ENCODE measurements around the gene NPAS3.

The NPAS3 gene

DNA sequence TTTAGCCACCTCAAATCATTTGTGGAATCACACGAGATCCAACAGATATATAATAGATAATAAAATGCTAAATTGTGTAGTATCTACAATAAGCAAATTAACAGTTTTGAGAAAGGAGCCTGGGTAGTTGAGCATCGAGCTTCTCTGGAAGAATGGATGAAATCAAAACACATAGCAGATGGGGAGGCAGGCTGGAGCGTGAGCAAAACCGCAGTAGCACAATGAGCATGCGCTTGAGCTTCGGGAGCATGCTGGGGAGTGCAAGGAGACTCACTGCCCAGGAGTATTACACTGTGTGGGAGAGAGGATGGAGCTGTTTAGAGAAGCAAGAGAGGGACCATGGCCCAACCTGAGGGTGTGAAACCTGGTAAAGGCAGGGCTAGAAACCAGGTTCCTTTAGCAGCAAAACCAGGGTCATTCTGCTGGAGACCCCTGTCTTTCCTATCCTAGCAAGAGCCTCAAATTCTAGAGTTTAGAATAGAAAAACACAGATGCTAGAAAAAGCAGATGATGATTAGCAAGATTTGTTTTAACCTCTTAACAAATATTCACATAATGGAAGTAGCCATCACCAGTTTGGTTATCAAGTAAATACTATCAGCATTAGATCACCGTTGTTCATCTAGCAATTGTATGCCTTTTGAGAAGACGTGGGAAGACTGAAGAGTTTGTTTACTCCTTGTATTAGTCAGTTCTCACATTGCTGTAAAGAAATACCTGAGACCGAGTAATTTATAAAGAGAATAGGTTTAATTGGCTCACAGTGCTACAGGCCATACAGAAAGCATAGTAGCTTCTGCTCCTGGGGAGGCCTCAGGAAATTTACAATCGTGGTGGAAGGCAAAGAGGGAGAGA lies 527.4 kb downstream of the NPAS3 start:
- in situ Hi-C loops (cut with MboI; ENCODE audit: low sequenced_read_pairs), result no loop called here

DNA sequence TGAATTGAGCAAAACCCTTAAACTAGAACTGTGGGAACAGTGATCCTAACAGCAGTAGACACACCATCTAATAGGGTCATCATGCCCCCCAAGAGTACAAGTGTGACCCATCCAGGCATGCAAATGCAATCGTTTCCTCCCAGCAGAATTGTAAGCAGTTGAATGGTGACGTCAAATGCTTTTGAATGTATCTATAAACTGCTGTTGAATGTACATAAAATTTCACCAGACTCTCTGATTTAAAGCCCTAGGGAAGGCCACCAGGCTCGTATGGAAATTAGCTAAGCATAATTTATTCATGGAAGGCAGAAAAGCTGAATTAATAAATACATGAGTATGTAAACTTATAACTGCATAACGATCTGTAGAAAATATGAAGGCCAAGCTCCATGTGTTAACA lies 529.3 kb downstream of the NPAS3 start:
- in situ Hi-C loops (cut with MboI; ENCODE audit: low sequenced_read_pairs), result no loop called here

DNA sequence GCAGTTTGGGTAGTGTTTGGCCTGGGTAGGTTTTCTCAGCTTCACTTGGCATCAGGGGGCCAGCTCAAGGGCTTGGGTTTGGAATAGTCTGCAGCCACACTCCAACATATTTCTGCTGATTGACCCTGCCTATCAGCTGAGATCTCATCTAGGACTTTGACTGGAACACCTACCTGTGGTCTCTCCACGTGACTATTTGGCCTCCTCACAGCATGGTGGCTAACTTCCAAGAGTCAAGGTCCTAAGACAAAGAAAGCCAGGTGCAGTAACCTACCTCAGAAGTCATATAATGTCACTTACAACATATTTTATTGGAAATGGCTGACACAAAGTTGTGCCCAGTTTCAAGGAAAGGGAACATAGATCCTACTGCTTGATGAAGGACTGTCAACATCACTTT lies 531.2 kb downstream of the NPAS3 start:
- in situ Hi-C loops (cut with MboI; ENCODE audit: low sequenced_read_pairs), result no loop called here

DNA sequence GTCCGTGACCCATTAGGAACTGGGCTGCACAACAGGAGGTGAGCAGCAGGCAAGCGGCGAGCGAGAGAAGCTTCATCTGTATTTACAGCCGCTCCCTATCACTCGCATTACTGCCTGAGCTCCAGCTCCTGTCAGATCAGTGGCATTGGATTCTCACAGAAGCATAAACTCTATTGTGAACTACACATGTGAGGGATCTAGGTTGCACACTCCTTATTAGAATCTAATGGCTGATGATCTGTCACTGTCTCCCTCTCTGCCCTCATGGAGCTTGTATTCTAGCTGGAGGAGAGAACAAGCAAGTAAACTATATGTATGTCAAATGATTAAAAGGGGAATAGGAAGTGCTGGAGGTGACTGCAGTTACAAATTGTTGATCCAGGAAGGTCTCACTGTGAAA lies 533.1 kb downstream of the NPAS3 start:
- in situ Hi-C loops (cut with MboI; ENCODE audit: low sequenced_read_pairs), result no loop called here

DNA sequence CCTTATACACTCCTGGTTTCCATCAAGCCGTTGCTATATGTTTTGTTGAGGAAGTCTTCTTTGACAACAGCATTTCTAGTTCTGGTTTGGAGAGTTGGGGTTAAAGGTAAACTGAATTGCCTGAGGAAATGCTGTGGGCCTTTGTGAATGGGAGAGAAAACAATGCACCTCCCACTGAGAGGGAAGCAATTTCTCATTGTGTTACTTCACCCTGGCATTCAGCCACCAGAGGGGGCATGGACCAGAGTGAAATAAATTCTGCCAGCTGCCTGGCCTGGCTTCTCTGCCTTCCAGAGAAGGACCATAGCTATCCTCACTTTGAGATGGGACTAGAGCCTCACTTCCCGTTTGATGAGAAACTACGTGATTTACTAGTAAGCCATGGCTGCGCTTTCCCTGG lies 536.9 kb downstream of the NPAS3 start:
- in situ Hi-C loops (cut with MboI; ENCODE audit: low sequenced_read_pairs), result no loop called here

DNA sequence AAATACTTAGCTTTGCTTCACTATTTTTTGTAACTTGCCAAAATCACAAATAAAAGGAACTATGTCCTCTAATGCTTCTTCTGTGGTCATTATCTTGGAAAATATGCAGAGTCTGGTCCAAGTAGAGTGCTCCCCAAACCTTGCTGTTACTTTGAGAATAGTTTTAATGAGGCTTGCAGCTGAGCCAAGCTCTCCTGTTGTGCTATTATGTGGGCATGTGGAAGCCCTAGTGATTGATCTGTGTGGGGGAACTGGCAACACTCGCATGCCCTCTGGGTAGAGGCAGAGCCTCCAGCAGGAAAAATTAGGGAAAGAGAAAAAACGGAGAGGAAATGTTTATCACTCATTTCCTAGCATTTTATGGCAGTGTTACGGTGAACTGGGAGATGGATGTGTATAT lies 539.1 kb downstream of the NPAS3 start:
- in situ Hi-C loops (cut with MboI; ENCODE audit: low sequenced_read_pairs), result no loop called here

DNA sequence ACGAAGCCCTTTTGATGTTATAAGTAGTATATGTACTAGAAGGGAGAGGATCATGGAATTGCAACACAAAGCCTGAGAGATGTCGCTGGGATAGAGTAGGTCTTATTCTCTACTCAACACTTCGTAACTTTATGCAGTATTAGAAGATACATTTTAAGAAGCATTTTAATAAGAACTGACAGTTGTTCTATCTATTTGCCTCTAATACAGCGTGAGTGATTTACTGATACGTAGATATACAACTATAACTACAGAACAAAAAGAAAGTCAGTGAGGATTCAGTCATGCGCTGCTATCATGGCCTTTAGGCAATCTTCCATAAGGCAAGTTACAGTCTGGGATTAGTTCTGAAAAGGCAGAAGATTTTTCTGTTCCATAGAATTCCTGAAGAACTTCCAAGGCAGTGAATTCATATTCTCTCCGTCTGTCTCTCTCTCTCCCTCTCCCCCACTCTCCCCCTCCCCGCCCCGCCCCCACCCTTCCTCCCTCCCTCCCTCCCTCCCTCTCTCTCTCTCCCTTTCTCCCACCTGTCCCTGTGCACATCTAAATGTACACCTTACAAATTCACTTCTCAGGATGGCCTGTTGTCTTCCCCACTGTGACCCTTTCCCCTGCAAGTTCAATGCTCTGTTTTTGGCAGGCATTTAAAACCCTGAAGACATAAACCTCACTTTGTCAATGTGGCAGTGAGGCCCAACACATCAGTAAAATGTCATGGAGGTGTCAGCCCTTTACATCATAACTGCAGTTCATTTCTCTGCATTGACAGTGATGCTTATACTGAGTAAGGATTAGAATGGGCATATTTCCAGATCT lies 541.6 kb downstream of the NPAS3 start:
- in situ Hi-C loops (cut with MboI; ENCODE audit: low sequenced_read_pairs), result no loop called here

DNA sequence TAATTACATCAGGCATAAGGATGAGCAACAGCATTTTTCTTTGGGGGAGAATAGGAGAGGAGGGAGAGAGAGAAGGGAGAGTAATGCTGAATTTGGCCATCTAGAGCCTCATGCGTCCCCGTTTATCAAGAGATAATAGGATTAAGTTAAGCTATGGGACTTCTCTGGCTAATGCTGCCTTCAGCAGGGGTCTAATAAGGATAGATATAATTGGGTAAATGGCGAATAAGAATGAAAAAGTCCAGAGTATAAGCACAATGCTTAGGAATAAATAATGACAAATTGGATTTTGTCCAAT lies 542.2 kb downstream of the NPAS3 start:
- in situ Hi-C loops (cut with MboI; ENCODE audit: low sequenced_read_pairs), result no loop called here

DNA sequence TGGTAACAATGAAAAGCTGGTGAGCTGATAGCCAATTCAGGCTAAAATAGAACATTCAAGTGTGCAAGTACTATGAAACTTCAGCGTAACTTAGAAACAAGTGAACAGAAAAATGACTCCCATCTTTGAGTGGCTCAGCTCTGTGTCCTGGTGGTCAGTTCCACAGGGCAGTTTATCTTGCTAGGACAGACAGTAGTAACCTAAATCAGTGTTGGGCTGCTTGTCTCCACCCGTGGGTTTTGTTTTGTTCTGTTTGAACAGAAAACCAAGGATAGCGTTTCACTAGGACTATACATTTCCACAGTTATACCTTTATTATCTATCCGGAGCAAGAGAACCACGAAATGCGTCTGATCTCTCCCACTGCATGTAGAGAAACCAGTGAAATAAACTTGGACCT lies 544.4 kb downstream of the NPAS3 start:
- in situ Hi-C loops (cut with MboI; ENCODE audit: low sequenced_read_pairs), result no loop called here

DNA sequence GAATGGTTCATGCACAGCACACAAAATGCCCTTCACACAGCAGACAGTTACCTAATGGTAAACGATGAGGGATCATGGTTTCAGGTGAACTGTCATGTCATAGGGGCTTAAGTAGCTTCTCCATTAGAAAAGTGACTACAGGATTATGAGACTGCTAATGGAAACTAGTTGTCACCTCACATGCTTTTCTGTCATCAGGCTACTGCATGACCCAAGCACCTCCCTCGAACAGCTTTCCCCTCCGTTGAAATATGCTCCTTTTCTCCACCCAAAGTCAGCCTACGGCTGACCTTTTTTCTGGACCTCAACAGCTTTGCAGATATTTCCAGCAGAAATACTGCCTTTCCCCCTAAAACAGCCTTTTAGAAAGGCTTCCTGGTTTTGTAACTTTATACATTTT lies 544.9 kb downstream of the NPAS3 start:
- in situ Hi-C loops (cut with MboI; ENCODE audit: low sequenced_read_pairs), result no loop called here

DNA sequence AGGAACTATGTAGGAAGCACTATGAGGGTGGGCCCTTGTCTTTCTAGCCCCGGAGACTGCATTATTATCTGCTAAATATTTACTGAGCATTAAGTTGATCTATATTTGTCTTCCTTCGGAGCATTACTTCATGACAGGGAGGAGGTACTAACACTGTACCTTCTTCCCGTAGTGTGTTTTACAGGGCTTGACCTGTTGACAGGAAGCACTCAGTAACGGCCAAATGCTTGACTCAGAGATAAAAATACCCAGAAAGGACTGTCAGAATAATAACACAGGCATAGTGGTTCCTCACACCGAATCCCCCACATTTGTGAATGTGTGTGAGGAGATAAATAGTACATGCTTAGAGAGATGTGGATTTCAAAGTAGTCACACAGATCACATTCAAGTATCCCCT lies 545.6 kb downstream of the NPAS3 start:
- in situ Hi-C loops (cut with MboI; ENCODE audit: low sequenced_read_pairs), result no loop called here

DNA sequence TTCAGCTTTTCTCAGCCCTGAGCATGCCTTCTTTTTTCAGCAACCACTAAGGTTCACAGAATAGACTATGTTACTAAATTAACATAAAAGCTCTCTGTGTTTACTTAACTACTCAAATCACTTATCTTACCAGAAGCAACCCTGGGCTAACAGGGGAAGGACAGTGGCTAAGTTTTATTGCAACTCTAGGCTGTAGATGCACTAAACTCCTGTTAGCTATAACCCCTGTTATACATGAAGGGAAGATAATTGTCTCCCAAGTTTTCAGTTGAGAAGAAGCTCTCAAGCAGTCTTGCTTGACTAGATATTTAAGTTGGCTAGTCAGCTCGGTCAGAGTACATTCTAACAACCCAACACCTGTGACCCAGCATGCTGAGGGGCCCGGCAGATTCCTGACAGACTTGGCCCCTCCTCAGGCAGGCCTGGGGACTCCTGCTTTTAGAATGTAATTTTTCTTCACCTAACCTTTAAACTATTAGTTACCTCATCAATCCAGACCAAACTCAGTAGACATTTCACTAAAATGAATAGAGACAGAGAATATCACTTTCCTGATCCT lies 547.7 kb downstream of the NPAS3 start:
- in situ Hi-C loops (cut with MboI; ENCODE audit: low sequenced_read_pairs), result no loop called here

DNA sequence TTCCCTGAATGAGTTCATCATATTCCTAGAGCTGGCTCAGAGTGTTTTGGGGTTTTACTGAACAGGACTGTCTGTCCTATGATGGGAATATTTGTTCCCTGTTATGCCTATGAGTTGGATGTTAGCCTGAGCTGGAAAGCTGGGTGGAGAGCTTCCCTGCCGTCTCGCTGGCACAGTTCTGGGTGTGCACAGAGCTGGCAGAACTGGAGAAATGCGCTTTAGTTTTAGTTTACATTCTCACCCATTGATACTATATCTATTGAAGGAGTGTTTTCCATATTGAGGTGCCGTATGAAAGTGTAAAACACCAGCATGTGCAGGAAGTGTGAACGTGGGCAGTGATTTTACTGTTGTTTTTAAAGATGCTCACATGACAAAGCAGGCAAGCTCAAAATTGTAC lies 549.9 kb downstream of the NPAS3 start:
- in situ Hi-C loops (cut with MboI; ENCODE audit: low sequenced_read_pairs), result no loop called here

DNA sequence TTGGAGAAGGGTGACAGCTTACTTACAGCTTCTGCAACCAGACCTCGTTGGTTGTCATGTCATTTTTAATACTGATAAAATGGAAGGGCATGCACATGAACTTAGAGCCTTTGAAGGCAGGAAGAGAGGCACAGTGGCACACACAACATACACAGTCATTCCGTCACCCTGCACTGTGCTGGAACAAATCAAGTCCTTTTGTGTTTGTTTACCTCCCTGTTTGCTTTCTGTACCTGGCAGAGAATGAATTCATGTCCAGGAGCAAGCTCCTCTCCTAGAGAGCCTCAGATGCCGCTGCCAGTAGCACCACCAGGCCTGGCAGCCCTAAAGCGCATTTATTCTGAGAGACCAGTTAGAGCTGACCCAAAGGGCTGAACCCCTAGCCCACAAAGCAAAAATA lies 551.9 kb downstream of the NPAS3 start:
- in situ Hi-C loops (cut with MboI; ENCODE audit: low sequenced_read_pairs), result no loop called here

DNA sequence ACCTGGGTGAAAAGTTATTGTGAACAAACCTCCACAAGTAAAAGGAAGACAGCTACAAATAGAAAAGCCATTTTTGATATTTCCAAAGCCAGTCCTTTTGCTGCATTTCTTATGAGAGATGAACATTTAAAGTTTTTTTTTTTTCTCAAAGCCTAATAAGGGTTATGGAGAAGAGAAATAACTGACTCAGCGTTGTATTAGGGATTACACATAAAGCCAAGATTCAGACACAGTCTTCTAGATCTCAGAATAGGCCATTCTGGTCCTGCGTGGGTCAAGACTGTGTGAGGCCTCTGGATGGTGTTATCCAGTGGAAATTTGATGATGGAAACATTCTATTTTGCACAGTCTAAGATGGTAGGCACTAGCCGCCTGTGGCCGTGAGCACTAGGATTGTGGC lies 552.4 kb downstream of the NPAS3 start:
- in situ Hi-C loops (cut with MboI; ENCODE audit: low sequenced_read_pairs), result no loop called here

DNA sequence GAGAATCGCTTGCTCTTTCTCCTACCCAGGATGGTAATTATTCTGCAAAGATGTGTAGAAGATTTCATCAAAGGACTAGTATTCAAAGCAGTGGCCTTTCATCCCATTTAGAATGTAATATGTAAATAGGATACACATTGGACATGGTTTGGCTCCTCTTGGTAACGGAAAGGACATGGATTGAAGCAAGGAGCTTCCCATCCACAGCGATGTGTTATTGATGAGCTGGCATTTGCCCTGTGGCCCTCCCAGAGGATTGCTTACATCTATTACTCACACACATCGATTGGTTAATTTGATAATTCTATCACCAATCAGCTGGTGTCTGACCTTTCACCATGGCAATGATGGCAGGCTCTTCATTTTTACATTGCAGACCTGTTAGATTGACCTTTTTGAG lies 553.8 kb downstream of the NPAS3 start:
- in situ Hi-C loops (cut with MboI; ENCODE audit: low sequenced_read_pairs), result no loop called here

DNA sequence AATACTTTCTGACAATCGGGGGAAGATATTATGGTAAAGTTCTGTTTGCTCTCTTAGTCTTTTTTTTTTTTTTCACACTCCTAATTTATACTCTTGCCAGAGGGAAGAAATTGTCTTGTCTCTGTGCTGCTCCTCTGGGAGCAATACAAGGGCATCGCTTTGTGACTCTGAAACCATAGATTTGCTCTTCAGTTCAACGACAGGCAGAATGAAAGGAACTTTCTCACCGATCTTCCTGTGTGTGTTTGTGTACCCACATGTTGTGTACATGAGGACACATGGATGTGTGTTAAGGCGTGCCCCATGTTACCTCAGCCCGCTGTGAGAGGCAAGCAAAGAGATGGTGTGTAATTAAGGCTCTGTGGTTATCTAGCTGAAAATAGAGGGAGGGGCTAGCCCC lies 554.6 kb downstream of the NPAS3 start:
- in situ Hi-C loops (cut with MboI; ENCODE audit: low sequenced_read_pairs), result no loop called here

DNA sequence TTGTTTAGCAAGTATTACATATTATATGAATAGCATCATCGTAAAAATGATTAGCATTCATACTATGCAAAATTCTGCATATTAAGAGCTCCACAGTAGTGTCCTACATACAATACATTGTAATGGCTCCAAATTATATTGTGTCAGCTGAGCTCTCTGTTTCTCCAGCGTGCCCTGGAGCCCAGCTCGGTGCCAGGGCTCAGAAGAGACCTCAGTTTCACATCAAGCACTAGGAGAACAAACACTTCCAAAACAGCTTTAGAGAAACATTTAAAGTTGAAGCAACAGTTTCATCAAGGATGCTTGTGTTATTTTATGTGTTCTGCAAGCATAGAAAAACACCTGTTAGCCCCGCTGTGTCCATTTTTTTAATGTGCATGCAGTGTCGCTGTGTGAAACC lies 555.3 kb downstream of the NPAS3 start:
- in situ Hi-C loops (cut with MboI; ENCODE audit: low sequenced_read_pairs), result no loop called here

DNA sequence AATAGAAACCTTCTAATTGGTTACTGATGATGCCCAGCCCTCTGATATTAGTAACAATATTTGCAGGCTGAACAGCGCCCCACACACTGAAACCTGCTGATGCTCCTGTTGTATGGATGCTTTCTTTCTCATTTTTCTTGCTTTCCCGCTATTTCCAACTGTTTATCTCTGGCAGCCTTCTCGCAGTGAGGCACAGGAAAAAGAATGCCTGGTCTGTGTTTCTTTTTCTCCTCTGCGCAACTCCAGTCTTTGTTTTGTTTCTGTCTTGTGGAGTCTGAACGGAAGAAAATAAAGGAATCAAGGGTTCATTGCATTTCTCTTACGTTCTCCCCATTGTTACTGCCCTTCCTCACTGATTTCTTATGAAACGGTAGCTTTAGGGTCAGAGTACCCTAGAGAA lies 561.0 kb downstream of the NPAS3 start:
- in situ Hi-C loops (cut with MboI; ENCODE audit: low sequenced_read_pairs), result no loop called here

DNA sequence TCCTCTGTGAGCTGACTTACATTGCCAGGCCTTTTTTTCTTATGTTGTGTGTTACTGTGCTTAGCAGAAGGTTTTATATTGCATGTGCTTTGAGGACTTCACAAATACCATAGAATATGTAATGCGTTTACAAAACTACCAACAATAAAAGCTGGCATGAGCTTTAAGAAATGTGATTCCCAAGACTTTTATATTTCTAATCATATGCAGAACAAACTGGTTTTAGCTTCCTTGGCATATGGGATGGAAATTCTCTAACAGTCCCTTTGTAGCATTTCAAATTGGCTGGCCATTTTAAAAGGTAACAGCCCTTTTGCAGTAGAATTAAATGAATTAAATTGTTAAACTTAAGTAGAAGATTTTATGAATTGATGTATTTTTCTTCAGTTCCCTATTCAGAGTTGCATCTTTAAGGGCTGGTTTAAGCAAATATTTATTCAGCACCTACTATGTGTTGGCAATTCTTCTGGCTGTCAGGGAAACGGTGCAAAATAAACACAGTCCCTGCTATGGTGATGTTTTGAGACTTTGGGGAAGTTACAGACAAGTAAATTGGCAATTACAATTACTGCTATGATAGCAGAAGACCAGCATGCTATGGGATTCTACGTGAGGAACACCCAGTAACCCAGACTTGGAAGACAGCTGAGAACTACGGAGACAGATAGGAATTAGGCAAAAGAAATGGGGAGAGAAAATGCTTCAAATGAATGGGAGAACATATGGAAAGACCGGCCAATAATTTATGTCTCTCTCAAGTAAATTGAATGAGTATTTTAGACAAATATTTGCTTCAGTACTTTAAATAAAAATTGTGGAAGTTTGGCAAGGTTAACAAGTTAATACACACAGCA lies 565.8 kb downstream of the NPAS3 start:
- in situ Hi-C loops (cut with MboI; ENCODE audit: low sequenced_read_pairs), result no loop called here

DNA sequence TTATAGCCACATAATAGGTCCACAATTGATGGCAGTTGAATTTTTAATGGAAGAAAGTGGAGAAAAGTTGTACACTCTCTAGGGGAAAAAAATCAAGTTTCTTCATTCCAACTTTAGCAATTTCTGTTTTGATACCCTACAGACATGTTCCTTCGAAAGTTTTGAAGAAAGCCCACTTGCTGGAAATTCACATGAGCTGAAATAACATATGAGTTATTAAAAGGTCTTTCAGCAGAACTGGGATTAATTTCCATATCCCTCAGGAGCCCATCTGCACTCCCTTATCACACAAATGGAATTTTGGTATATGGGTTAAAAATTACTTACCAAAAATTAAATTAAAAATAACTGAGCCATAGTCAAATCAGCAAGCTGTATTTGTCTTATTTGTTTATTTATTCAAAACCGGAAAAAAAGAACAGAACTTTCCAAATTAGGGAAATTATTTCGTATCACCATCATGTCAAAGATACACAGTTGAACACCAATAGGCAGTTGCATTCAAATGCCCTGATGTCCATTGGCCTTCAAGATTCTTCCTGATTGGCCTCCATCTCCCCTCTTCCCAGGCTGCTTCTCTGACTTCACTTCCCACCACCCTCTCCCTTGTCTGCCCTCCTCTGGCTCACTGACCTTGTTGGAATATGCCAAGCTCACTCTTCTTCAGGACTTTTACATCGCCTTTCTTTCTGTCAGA lies 566.7 kb downstream of the NPAS3 start:
- in situ Hi-C loops (cut with MboI; ENCODE audit: low sequenced_read_pairs), result no loop called here

Measured in hTERT RPE-1 (cell line).